HG03025 (cell line): ENCODE measurements around the gene RFPL1.

Experiments used
- ATAC-seq: cut with Tn5 transposase; IDR thresholded peaks from one replicate; pipeline ENCODE4 v1.9.1; 2021; ENCODE audit warnings: mild to moderate bottlenecking, moderate library complexity; ENCODE audit not compliant: unreplicated experiment, low FRiP score

The RFPL1 gene

DNA sequence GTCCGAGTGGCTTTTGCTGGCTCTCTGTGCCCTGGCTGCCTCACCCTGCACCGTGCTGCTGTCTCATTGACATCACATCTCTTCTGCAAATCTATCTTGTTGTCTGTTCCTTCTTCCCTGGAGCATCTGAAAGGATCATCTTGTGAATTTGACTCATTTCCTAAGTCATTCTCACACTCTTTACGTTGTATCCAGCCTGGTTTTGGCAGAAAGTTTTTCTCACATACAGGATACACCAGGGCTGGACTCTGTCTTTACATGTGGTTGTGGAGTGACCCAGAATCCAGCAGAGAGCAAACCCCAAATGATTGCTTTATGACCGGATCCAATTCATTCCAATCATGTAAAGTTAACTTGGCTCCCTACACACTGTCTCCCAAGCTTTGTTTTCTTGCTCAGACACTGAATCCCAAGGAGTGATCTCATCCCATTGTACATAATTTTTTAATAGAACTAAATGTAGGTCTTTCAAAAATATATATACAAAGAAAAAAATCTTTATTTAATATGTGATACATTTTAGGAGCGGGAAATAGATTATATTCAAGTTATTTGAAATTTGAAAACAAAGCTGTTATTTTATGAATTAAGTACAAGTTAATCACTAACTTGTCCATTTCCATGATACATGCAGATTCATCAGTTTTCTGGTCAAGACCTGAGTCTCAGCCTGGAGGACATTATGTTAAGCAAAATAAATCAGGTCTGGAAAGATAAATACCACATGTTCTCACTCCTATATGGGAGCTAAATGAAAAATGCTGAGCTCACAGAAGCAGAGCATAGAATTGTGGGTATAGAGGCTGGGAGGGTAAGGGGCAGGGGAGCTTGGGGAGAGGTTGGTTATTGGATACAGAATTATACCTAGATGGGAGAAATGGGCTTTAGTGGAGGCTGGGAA, 2.9 kb upstream of the RFPL1 start:
- no peak for ATAC-seq

DNA sequence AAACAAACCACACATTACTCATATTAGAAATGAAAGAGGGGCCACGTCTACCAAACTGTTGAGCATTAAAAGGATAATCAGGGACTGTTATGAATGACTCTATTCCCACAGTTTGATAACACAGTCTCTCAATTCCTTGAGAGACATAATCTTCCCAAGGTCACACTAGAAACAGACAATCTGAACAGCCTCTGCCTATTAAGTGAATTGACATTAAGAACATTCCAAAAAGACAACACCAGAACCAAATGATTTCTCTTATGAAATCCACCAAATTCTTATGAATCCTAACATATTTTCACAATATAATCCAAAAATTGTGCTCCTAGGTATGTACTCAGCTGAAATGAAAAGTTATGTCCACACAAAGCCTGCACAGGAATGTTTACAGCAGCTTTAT, 4.6 kb downstream of the RFPL1 start:
- ATAC-seq, result no peak

DNA sequence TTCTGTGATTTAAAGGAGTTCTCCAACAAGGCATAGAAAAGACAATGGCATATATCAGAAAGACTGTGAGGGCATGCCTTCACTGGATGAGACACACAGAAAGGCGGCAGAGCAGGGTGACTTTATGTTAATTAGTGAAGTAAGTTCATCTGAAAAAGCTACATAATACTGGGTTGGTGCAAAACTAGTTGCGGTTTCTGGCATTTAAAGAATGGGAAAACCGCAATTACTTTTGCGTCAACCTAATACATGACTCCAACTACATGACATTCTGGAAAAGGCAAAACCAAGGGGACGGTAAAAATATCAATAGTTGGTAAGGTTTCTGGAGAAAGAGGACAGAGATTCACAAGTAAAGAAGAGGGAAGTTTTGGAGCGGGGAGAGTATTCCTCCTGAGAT, 5.1 kb downstream of the RFPL1 start:
- no peak for ATAC-seq

DNA sequence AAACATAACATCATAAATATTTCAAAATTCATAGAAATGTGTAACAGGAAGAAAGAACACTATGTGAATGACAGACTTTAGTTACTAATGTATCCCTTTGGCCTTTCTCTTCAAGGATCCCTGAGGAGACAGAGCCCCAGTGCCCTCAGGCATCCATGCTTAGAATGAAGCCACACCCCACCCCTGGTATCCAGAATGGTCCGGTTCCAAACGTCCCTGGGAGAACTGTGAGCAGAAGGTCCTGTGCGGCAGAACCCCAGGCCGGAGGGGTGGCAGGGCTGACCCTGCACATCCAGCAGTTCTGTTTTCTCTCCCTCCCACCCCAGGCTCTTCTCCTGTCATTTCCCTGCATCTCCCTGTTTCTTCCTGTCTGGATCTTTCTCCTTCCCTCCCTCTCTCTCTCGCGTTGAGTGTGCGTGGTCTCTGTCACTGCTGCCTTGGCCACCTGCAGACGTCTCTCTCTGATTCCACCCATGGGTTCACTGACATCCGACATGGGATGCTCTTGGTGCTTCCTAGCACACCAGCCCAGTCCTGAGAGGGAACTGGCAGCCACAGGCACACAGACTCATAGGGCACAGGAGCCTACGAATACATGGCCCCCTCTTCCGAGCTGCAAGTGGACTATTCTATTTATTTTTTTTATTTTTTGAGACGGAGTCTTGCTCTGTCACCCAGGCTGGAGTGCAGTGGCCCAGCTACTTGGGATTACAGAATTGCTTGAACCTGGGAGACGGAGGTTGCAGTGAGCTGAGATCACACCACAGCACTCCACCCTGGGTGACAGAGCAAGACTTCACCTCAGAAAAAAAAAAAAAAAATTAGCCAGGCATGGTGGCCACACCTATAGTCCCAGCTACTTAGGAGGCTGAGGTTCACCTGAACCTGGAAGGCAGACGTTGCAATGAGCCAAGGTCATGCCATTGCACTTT, 5.7 kb downstream of the RFPL1 start:
- no peak for ATAC-seq

DNA sequence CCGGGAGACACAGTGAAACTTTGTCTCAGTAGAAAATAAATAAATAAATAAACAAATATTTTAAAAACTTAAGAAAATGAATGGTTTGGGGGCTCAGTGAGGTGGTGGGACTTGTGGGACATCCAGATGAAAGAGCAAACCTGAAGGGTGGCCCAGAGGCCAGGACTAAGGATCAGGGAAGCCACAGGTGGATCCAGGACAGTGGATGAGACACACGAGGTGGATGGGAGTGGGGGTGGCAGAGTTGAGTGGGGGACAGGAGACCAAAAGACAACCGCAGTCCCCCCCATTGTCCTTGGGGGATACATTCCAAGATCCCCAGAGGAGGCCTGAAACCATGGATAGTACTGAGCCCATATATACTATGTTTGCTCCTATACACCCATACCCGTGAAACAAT, 7.1 kb downstream of the RFPL1 start:
- no peak for ATAC-seq

DNA sequence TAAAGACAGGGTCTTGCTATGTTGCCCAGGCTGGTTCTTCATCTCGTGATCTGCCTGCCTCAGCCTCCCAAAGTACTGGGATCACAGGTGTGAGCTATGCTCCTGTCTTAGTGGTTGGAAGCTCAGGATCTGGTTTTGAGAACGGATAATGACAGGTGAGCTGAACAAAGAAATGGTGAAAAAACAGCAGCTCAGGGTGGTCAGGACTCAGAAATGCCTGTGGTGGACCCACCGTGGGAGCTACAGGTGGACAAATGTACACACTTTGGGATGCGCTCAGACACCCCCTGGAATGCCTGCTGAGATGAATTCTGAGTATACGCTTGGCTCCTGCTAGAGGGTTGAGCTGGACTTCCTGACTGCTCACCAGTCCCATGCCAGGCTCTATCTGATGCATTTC, 9.5 kb downstream of the RFPL1 start:
- ATAC-seq, result no peak

DNA sequence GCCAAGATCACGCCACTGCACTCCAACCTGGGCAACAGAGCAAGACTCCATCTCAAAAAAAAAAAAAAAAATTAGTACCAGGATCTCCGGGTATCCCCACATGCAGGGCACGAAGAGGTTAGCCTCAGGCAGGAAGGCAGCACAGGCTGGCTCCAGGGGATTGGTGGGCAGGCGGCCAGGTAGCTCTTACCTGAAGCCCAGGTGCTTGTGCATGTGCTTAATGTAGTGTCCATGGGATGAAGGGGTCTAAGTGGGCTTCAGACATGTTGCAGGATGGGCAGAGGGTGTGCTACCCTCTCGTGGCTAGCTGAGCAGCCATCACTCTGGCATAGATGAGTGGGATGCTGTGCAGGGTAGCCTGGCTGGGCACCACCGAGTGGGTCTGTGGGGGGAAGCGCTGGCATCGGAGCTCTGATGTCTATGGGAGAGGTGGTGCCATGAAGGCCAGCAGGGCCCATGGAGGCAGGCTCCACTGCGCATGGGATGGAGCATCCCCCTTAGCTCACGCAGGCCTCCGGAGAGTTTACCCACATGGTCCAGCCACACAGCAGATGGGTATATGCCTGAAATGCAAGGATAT, 11.0 kb downstream of the RFPL1 start:
- no peak for ATAC-seq

DNA sequence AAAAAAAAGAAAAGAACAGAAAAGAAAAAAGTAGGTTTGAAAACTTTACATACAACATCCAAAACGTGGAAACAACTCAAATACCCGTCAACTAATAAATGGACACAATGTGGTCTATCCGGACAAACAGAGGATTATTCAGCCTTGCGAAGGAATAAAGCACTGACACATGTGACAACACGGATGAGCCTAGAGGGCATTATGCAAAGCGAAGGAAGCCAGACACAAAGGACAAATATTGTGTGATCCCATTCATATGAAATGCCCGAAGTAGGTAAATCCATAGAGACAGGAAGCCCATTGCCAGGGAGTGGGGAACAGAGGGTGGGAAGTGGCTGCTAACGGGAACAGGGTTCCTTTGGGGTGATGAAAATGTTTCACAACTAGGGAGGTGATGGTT, 11.8 kb downstream of the RFPL1 start:
- ATAC-seq, result no peak

DNA sequence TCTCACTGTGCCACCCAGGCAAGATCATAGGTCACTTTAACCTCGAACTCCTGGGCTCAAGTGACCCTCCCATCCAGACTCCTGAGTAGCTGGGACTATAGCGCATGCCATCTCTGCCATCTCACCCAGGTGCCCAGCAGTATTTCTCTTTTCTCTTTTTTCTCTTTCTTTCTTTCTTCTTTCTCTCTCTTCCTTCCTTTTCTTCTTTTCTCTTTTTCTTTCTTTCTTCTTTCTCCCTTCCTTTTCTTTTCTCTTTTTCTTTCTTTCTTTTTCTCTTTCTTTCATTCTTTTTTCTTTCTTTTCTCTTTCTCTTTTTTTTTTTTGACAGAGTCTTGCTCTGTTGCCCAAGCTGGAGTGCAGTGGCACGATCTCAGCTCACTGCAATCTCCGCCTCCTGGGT, 13.5 kb downstream of the RFPL1 start:
- ATAC-seq, result no peak

DNA sequence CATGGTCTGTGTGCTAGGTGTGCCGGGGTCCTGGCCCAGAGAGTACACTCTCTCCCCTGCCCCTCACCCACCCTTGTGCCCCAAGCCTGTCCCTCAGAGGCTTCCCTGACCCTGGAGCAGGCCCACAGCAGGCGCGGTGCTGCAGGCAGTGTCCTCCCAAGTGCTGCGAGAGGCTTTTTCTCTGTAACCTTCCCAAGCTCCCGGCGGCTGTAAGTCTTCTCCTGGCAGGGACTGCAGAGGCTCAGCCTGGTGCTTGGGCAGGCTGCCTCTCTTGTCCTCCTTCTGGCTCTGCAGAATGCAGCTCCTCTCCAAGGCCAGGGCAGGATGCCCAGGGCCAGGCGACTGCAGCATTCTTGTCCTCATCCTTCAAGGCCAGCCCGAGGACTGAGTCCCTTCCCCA, 15.9 kb downstream of the RFPL1 start:
- no peak for ATAC-seq

DNA sequence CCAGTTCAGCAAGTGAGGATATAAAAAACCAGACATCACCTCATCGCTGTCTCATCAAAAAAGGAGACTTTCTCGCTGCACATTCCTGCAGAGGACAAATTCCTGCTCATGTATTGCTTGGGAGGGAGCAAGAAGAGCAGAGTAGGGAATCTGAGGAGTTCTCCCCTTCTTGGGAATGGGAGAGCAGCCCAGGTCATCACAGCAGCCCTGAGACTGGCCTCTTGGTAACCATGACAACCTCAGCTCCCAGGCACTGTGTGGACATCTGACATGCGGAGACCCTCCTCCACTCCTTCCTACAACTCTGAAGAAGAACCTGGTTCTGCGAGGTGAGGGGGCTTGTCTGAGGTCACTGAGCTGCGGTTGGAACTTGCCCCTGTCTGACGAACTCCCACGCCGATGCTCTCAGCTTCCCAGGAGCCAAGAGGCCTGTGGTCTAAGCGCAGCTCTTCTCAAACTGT, 17.9 kb downstream of the RFPL1 start:
- ATAC-seq, result no peak

DNA sequence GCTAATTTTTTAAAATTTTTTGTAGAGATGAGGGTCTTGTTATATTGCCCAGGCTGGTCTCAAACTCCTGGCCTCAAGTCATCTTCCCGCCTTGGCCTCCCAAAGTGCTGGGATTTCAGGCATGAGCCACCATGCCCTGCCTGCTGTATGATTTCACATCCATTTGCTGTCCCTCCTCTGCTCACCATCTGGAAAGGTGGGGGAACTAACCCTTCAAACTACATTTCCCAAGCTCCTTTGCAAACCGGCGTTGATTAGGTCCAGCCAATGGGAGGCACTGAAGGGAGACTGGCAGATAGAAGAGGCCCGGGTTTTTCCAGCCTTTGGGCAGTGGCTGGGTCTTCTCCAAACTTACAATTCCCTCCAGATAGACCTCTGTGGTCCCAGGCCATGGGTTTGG, 19.3 kb downstream of the RFPL1 start:
- ATAC-seq, result no peak

DNA sequence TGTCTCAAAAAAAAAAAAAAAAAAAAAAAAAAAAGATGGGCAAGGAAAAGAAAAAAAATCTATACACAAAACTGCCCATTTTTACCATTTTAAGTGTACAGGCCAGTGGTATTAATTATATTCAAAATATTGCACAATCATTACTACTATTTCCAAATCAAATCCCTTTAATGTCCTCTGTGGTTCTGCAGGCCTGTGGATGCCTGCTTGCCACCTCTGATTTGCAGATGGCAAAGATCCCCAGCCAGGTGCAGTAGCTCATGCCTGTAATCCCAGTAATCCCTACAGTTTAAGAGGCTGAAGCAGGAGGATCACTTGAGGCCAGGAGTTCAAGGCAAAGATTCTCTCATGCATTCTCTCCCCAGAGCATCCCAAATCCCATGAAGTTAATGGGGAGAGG, 20.2 kb downstream of the RFPL1 start:
- no peak for ATAC-seq

DNA sequence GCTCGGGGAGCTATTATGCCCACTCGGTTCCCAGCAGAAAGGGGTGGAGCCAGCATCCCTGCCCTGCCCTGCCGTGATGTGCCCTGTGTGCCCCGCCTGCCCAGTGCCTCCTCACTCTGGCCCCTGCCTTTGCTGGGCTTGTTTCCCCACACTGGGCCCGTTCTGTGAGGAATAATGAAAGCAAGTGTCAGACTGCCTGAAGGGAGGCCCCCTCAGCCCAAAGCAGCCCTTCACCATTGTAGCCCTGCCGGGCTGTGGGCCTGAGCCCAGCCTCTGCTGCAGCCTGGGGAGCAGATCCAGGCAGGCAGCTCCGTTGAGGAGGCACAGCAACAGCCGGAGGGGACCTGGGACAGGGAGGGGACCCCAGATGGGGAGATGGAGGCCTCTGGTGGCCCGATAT, 21.4 kb downstream of the RFPL1 start:
- no peak for ATAC-seq

DNA sequence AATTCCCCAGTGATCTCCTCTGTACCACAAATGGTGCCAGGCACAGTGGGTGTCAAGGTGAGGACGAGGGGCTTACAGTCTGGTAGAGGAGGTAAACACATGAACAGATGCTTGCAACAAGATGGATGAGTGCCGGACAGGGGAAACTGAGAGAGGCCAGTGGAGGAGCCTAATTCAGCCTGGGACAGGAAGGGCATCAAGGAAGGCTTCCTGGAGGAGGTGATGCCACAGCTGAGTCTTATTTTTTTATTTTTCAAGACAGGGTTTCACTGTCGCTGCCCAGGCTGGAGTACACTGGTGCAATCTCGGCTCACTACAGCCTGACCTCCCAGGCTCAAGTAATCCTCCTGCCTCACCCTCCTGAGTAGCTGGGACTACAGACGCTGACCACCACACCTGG, 22.9 kb downstream of the RFPL1 start:
- no peak for ATAC-seq

DNA sequence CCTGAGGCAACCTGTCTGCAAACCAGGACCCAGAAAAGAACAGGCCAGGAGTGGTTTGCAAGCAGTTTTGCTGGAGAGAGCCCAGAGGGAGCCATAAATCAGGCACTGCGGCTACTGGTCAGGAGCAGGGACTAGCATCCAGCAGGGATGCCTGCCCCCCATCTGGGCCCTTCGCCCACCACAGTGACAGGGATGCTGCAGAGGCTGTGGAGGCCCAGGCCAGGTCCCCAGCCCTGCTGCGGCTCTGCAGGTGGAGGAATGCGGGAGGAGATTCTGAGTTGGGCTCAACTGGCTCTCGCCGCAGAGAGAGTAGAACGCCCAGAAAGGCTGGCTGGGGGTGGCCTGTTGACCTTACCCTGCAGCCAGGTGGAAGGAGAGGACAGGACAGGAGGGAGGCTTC, 25.2 kb downstream of the RFPL1 start:
- no peak for ATAC-seq

DNA sequence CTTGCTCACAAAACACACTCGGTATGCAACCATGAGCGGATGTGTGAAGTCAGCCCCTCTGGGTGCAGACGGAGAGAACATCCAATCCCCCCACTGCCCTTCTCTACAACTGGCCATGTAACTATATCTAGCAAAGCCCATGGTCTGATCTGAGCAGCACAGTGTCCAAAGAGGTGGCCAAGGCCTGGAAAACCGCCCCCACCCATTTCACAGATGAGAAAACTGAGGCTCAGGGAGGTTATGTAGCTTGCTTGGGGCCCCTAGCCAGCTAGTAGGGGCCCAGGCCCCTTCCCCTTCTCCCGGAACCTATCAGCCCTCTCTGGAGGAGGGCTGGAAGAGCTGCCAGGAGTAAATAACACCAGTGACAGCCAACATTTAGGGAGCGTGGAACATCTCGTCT, 26.2 kb downstream of the RFPL1 start:
- ATAC-seq, result no peak

DNA sequence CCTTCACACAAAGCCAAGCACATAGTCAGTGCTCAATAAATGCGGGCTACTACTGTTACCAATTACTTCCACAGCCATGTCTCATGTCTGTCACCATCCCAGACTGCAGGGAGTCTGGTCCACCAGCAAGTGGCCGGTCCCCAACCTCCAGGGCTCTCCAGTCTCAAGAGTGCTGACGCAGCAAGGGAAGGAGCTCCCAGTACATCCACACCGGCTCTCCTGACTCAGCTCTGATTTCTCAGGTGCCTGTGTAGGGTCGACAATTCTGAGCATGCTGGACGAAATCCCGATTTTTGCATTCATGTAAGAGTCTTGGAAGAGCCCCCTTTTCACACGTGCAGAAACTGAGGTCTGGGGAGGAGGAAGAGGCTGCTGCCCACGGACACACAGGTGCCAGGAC, 31.4 kb downstream of the RFPL1 start:
- ATAC-seq, result no peak

DNA sequence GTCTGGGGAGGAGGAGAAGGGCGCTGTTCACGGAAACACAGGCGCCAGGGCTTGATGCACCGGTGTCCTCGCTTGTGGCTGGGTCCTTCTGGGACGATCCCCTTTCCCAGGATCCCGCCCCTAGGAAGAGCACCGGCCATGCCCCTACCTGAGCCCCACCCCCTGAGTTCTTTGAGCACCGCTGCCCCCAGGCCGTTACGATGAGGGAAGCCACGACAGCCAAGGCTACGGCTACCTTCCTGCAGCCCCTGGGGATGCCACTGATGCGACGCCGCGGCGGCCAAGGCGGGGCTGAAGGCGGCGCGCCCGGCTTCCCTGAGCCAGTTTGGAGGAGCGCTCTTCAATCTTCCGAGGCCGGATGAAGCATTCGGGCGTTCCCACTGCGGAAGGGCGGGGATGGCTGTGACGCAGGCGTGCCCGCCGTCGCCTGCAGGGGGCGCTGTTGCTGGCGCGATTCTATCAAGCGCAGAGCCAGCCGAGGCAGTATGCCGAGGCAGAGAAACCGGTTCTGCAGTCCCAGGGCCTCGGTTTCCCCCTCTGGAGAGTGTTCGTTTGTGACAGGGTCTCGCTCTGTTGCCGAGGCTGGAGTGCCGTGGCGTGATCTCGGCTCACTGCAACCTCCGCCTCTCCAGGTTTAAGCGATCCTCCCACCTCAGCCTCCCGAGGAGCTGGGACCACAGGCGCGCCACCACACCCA, 31.9 kb downstream of the RFPL1 start:
- ATAC-seq, result no peak

DNA sequence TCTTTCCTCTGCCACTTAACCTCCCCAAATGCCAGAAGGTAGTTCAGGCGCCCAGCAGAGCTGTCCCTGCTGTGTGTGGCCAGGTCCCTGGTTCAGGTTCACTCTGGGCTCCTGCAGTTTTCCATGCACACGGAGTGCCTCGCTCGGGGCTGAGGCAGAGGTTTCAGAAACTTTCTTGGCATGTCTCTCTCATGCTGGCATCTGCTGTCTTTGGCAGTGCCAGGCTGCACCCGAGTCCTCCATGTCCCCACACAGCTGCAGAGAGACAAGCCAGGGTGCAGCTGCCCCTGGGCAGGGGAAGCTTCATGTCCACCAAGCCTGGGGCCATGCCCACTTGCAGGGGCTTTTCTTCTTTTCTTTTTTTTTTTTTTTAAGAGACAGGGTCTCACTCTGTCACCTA, 34.6 kb downstream of the RFPL1 start:
- no peak for ATAC-seq

DNA sequence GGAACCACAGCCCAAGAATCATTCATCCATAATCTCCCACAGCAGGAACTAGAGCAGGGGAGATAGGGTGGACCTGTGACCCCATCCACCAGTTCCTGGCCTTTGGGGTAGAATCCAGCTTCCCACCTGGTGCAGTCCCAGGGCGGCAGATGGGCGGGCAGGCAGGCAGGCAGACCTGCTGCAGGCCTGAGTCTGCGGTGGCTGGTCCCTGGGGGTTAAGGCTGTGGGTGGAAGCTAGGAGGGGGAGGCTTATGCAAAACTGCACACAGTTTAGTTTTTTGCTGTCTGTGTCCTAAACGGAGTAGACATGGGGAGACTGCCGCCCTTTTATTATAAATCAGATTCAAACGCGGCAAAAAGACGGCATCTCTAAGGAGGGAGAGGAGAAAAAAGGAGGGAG, 37.2 kb downstream of the RFPL1 start:
- ATAC-seq, result no peak
